ENCODE results near the gene NIPBL. TPM values are rescaled to one million over a fixed set of nuclear protein-coding genes. Genes with fewer than 3 reads are reported as not detected.

NIPBL gene
- total and polyA plus RNA-seq, 10 of the 15 experiments (the other 5 are each of a cell fraction or from before 2014, with no cell fraction given), result 10.4 to 50.4 (median 20.2) TPM

DNA sequence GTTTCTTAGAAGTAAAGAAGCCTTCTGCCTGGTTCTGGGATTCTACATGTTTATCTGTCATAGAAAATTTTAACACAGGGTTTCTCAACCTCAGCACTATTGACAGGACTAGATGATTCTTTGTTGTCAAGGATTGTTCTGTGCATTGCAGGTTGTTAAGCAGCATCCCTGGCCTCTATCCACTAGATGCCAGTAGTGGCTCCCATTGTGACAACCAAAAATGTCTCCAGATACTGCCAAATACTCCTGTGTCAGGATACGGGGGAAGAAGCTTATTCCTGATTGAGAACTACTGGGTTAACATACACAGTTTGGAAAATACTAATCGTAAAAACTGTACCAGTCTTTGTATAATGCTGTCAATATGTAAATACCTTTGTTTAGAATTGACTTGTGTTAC lies 167.1 kb downstream of the NIPBL start:
- H4K20me1 ChIP-seq (ENCODE audit: control insufficient read depth, insufficient read depth), result no peaks in the 10 kb centered on the region
- H3K9me3 ChIP-seq (replicated peaks; ENCODE audit: control insufficient read depth, insufficient read depth, low read length), result no peaks in the 10 kb centered on the region
- ChIA-PET POLR2A (no interaction called here), RAD21 (ENCODE audit: unreplicated experiment) (interaction anchor here (1.0 to 1.5 kb wide), 4 partner anchors 67 to 256 kb away, joined by 3 read pairs; no protein-coding TSS in a partner anchor), CTCF (interaction anchor here (0.6 to 1.8 kb wide), 7 partner anchors 9 to 254 kb away, joined by 3 to 5 read pairs (median 3); no protein-coding TSS in a partner anchor), SMC1A (ENCODE audit: uncharacterized antibody, unreplicated experiment) (interaction anchor here (0.9 to 1.2 kb wide), 6 partner anchors 9 to 314 kb away, joined by 3 to 11 read pairs (median 4); no protein-coding TSS in a partner anchor)
- in situ Hi-C loops (cut with MboI) (no loop called here), intact Hi-C loops (cut with micrococcal nuclease; ENCODE audit: unreplicated experiment) (loop anchor here (10.0 kb wide), 1 partner anchor 271 kb away; no protein-coding TSS in a partner anchor)
- WGBS (ENCODE audit: insufficient coverage, insufficient replicate concordance, low lambda C conversion rate, missing lambda C conversion rate), result 98% methylated on average over 2 of the region's 2 CpGs
- no peak for DNase-seq (ENCODE audit: low read depth, low spot score)
- no peak overlapping the region for H3K4me2 ChIP-seq (ENCODE audit: control insufficient read depth, insufficient read depth)
- ATAC-seq, result peak; percentile 41
- BruUV-seq (replicated peaks), result no TSS peak
- H3K9ac ChIP-seq (ENCODE audit: control insufficient read depth, insufficient read depth, low read length), result no peak overlapping the region
- no peaks in the 10 kb centered on the region for H3K79me2 ChIP-seq (ENCODE audit: control insufficient read depth, insufficient read depth, low read length)
- no peaks in the 10 kb centered on the region for H3K27me3 ChIP-seq (replicated peaks in 1 of 2; ENCODE audit: control insufficient read depth in 2 of 2, insufficient read depth in 2 of 2, low read length in 1 of 2)
- no peak for FAIRE-seq
- peaks cover 0 to 4% of the 10 kb centered on the region in 2 experiments; a peak in 2 of 4 replicates for H3K36me3 ChIP-seq (ENCODE audit: control insufficient read depth in 2 of 2, insufficient read depth in 2 of 2, low read length in 1 of 2)
- H3K4me1 ChIP-seq (ENCODE audit: control insufficient read depth, insufficient read depth, low read length), result no peaks in the 10 kb centered on the region
- no peak overlapping the region for H3K27ac ChIP-seq (ENCODE audit: control insufficient read depth, insufficient read depth)
- H3K4me3 ChIP-seq, result no peak overlapping the region
- H2AFZ ChIP-seq (ENCODE audit: control insufficient read depth, low read depth, low read length), result no peak overlapping the region
- TF ChIP-seq NR2C2 (IDR thresholded peaks at IDR 0.05; ENCODE audit: borderline replicate concordance, control insufficient read depth, insufficient read length, low read depth) (no peak), NFYA (IDR thresholded peaks at IDR 0.05; ENCODE audit: borderline replicate concordance, low read depth, low read length) (no peak), FOXK2 (IDR thresholded peaks at IDR 0.05) (no peak), STAT3 (IDR thresholded peaks at IDR 0.05; ENCODE audit: low read depth, low read length) (no peak), BCL11A (IDR thresholded peaks at IDR 0.05; ENCODE audit: low read depth, low read length) (no peak), PAX5 (IDR thresholded peaks at IDR 0.05; ENCODE audit: borderline replicate concordance, low read depth, low read length) (no peak), PML (IDR thresholded peaks at IDR 0.05; ENCODE audit: low read length) (no peak), KDM1A (IDR thresholded peaks at IDR 0.05; ENCODE audit: borderline replicate concordance) (no peak), RAD21 (IDR thresholded peaks at IDR 0.05; ENCODE audit: insufficient read depth, low read depth, low read length) (peak; percentile 37; the same call in 1 of the 2 replicates)
- TF ChIP-seq, protein P1, sequence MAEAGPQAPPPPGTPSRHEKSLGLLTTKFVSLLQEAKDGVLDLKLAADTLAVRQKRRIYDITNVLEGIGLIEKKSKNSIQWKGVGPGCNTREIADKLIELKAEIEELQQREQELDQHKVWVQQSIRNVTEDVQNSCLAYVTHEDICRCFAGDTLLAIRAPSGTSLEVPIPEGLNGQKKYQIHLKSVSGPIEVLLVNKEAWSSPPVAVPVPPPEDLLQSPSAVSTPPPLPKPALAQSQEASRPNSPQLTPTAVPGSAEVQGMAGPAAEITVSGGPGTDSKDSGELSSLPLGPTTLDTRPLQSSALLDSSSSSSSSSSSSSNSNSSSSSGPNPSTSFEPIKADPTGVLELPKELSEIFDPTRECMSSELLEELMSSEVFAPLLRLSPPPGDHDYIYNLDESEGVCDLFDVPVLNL (IDR thresholded peaks at IDR 0.05; ENCODE audit: low read depth, low read length), result no peak
- TF ChIP-seq, protein P2, sequence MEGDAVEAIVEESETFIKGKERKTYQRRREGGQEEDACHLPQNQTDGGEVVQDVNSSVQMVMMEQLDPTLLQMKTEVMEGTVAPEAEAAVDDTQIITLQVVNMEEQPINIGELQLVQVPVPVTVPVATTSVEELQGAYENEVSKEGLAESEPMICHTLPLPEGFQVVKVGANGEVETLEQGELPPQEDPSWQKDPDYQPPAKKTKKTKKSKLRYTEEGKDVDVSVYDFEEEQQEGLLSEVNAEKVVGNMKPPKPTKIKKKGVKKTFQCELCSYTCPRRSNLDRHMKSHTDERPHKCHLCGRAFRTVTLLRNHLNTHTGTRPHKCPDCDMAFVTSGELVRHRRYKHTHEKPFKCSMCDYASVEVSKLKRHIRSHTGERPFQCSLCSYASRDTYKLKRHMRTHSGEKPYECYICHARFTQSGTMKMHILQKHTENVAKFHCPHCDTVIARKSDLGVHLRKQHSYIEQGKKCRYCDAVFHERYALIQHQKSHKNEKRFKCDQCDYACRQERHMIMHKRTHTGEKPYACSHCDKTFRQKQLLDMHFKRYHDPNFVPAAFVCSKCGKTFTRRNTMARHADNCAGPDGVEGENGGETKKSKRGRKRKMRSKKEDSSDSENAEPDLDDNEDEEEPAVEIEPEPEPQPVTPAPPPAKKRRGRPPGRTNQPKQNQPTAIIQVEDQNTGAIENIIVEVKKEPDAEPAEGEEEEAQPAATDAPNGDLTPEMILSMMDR (IDR thresholded peaks at IDR 0.05 in 2 of 3, conservative IDR thresholded peaks at IDR 0.05 in 1 of 3; ENCODE audit: control insufficient read depth in 2 of 3, extremely low read depth in 1 of 3, insufficient read depth in 1 of 3, low read depth in 3 of 3, low read length in 3 of 3), result peak; percentile 24 to 37 (median 33); a peak in 4 of 6 replicates
